Activated T-helper 1 cell treated with anti-CD3 and anti-CD28 coated beads, Interleukin-12 subunit alpha, Interleukin-12 subunit beta, Interleukin-2, Interleukin-4 antibody, amounts not matched to agents 30 ng/mL and 10 ng/mL and 1 ng/mL, durations not matched to agents 14 hours and 24 hours and 36 hours (primary cell): ENCODE results near the gene SH2D3A. TPM values are rescaled to one million over a fixed set of nuclear protein-coding genes. Genes with fewer than 3 reads are reported as not detected.
"Not testable (repeated sequence)": the region's sequence is repeated elsewhere in the genome, so short reads cannot be mapped to it uniquely, and the experiment has no call there.

Experiments
- DNase-seq: peaks from one replicate; pipeline ENCODE4 v3.0.0; 2021; ENCODE audit warnings: low spot score
- H3K27ac Mint-ChIP-seq: one replicate; pipeline ENCODE4 v1.8.0; 2021; ENCODE audit warnings: mild to moderate bottlenecking, mixed read lengths
- H3K27me3 Mint-ChIP-seq: one replicate; pipeline ENCODE4 v1.8.0; 2022; ENCODE audit warnings: mild to moderate bottlenecking, moderate library complexity, mixed read lengths; ENCODE audit not compliant: insufficient read depth
- H3K36me3 Mint-ChIP-seq: one replicate; pipeline ENCODE4 v1.8.0; 2021; ENCODE audit warnings: low read depth, mixed read lengths
- H3K4me1 Mint-ChIP-seq: one replicate; pipeline ENCODE4 v1.8.0; 2021; ENCODE audit warnings: low read depth, mixed read lengths
- H3K4me3 Mint-ChIP-seq: one replicate; pipeline ENCODE4 v1.8.0; 2021; ENCODE audit warnings: mild to moderate bottlenecking, moderate library complexity, mixed read lengths
- H3K9me3 Mint-ChIP-seq: one replicate; pipeline ENCODE4 v1.8.0; 2021; ENCODE audit warnings: mixed read lengths
- intact Hi-C: fragments of 100-400 bp; cut with micrococcal nuclease; formaldehyde crosslinking; loops from one replicate; pipeline ENCODE4 v1.15.1; 2024
- total RNA-seq: library from RNA; stranded (reverse); gene quantifications from 2 replicates; pipeline ENCODE4 v1.2.3, GENCODE V29; 2022

Gene SH2D3A
- total RNA-seq, 1 donor from 2014 or later = 15.6 TPM

GRCh38 chr19:6748543-6748942 lies 18.7 kb downstream of the SH2D3A start:
- H3K9me3 Mint-ChIP-seq, H3K4me1 Mint-ChIP-seq, H3K4me3 Mint-ChIP-seq, intact Hi-C loops, DNase-seq, H3K27me3 Mint-ChIP-seq, H3K27ac Mint-ChIP-seq: not testable (repeated sequence)
- peaks cover 46% of the 10 kb centered on the region for H3K36me3 Mint-ChIP-seq

- Mint-ChIP-seq H3K27ac (no peak overlapping the region), H3K9me3 (no peaks in the 10 kb centered on the region), H3K27me3 (no peaks in the 10 kb centered on the region), H3K4me3 (no peak overlapping the region), H3K4me1 (peaks cover 9% of the 10 kb centered on the region), H3K36me3 (peaks cover 47% of the 10 kb centered on the region)
- DNase-seq = no peak
- intact Hi-C loops = no loop called here
Observed at GRCh38 chr19:6745965-6746364, 21.3 kb downstream of the SH2D3A start.

GRCh38 chr19:6744381-6745301 lies 22.6 kb downstream of the SH2D3A start:
- H3K36me3 Mint-ChIP-seq = peaks cover 44% of the 10 kb centered on the region
- DNase-seq = no peak
- intact Hi-C loops = no loop called here
- H3K4me3 Mint-ChIP-seq = no peak overlapping the region
- H3K27me3 Mint-ChIP-seq = no peaks in the 10 kb centered on the region
- no peaks in the 10 kb centered on the region for H3K9me3 Mint-ChIP-seq
- peaks cover 12% of the 10 kb centered on the region for H3K4me1 Mint-ChIP-seq
- no peak overlapping the region for H3K27ac Mint-ChIP-seq

GRCh38 chr19:6743714-6744380 lies 23.4 kb downstream of the SH2D3A start:
- no peaks in the 10 kb centered on the region for H3K9me3 Mint-ChIP-seq

GRCh38 chr19:6743066-6743465 lies 24.2 kb downstream of the SH2D3A start:
- Mint-ChIP-seq H3K9me3 (no peaks in the 10 kb centered on the region), H3K4me3 (peak overlapping the region; percentile 7), H3K27ac (no peak overlapping the region), H3K27me3 (no peaks in the 10 kb centered on the region), H3K4me1 (peaks cover 26% of the 10 kb centered on the region), H3K36me3 (peaks cover 35% of the 10 kb centered on the region)
- DNase-seq = no peak
- intact Hi-C loops = no loop called here

More at GRCh38 chr19:6743714-6744380, 23.4 kb downstream of the SH2D3A start:
- Mint-ChIP-seq H3K4me1 (peaks cover 18% of the 10 kb centered on the region), H3K27ac (peak overlapping the region; percentile 14), H3K4me3 (no peak overlapping the region), H3K27me3 (no peaks in the 10 kb centered on the region), H3K36me3 (peaks cover 39% of the 10 kb centered on the region)
- no peak for DNase-seq
- intact Hi-C loops = no loop called here

GRCh38 chr19:6740589-6741343 lies 26.5 kb downstream of the SH2D3A start:
- intact Hi-C loops = no loop called here
- DNase-seq = no peak
- H3K4me1 Mint-ChIP-seq = peaks cover 39% of the 10 kb centered on the region
- H3K27me3 Mint-ChIP-seq = no peaks in the 10 kb centered on the region
- H3K36me3 Mint-ChIP-seq = peaks cover 32% of the 10 kb centered on the region
- H3K27ac Mint-ChIP-seq = peak overlapping the region; percentile 63
- H3K4me3 Mint-ChIP-seq = peak overlapping the region; percentile 87
- H3K9me3 Mint-ChIP-seq = no peaks in the 10 kb centered on the region

GRCh38 chr19:6739883-6740588 lies 27.2 kb downstream of the SH2D3A start:
- H3K9me3 Mint-ChIP-seq = no peaks in the 10 kb centered on the region
- H3K4me1 Mint-ChIP-seq = peaks cover 42% of the 10 kb centered on the region
- intact Hi-C loops = loop anchor here (1.0 to 5.0 kb wide), 4 partner anchors 32 to 367 kb away; partner anchors contain the start of genes ALKBH7, TNFSF9 and VAV1
- H3K27ac Mint-ChIP-seq = peak overlapping the region; percentile 63
- H3K4me3 Mint-ChIP-seq = peak overlapping the region; percentile 87
- H3K36me3 Mint-ChIP-seq = peaks cover 26% of the 10 kb centered on the region
- DNase-seq = no peak
- H3K27me3 Mint-ChIP-seq = no peaks in the 10 kb centered on the region

GRCh38 chr19:6739390-6739882 lies 27.8 kb downstream of the SH2D3A start, which contains the start of gene TRIP10:
Gene TRIP10, plus strand, starts transcription at chr19:6739680. Its CDS starts 82 bp downstream, at chr19:6739762.
- Mint-ChIP-seq H3K4me1 (peaks cover 42% of the 10 kb centered on the region), H3K27me3 (no peaks in the 10 kb centered on the region), H3K36me3 (peaks cover 26% of the 10 kb centered on the region), H3K4me3 (peak within 1 kb of the TSS; percentile 96), H3K27ac (peak within 1 kb of the TSS; percentile 99), H3K9me3 (no peaks in the 10 kb centered on the region)
- peak; percentile 77 for DNase-seq
- intact Hi-C loops = loop anchor here (1.0 to 5.0 kb wide), 4 partner anchors 33 to 367 kb away; partner anchors contain the start of genes ALKBH7, TNFSF9 and VAV1

- Mint-ChIP-seq H3K27me3 (no peaks in the 10 kb centered on the region), H3K4me3 (peak overlapping the region; percentile 96), H3K9me3 (no peaks in the 10 kb centered on the region), H3K36me3 (peaks cover 20% of the 10 kb centered on the region), H3K4me1 (peaks cover 42% of the 10 kb centered on the region), H3K27ac (peak overlapping the region; percentile 99)
- intact Hi-C loops = loop anchor here (1.0 to 5.0 kb wide), 5 partner anchors 33 to 366 kb away; partner anchors contain the start of genes ALKBH7, TNFSF9 and VAV1
- no peak for DNase-seq
Observed at GRCh38 chr19:6738787-6739389, 28.3 kb downstream of the SH2D3A start.

- no peaks in the 10 kb centered on the region for H3K27me3 Mint-ChIP-seq
- intact Hi-C loops = loop anchor here (1.0 to 5.0 kb wide), 11 partner anchors 15 to 365 kb away; partner anchors contain the start of genes ALKBH7, CD70, SH2D3A and TNFSF9
- no peaks in the 10 kb centered on the region for H3K9me3 Mint-ChIP-seq
Observed at GRCh38 chr19:6737873-6738786, 29.1 kb downstream of the SH2D3A start.

More at GRCh38 chr19:6737873-6738786, 29.1 kb downstream of the SH2D3A start:
- Mint-ChIP-seq H3K36me3 (peaks cover 18% of the 10 kb centered on the region), H3K4me3 (peak overlapping the region; percentile 96), H3K4me1 (peaks cover 42% of the 10 kb centered on the region), H3K27ac (peak overlapping the region; percentile 99)
- peak; percentile 70 for DNase-seq
